Spleen (tissue), 11 donors: Measurements from ENCODE around the gene WDR83. TPM values are rescaled to one million over a fixed set of nuclear protein-coding genes. Genes with fewer than 3 reads are reported as not detected.
A peak's percentile ranks its signal among the peaks of the same experiment; 100 is the strongest.

ENCODE experiments used
- DNase-seq: peaks from one replicate; pipeline ENCODE4 v3.0.0-alpha.2; 2020
- H3K27ac ChIP-seq, 8 donors: fragments of 200-600 bp; sonication (generic) in 7 of 8; 1 replicate in 4 of 8; 2 replicates in 4 of 8; pipeline versions ENCODE4 v1.5.0 to v1.8.0; 2016 to 2021; ENCODE audit warnings: inconsistent platforms in 4 of 8, mild to moderate bottlenecking in 4 of 8, moderate library complexity in 1 of 8
- H3K27me3 ChIP-seq, 7 donors: fragments of 200-600 bp; sonication (generic) in 6 of 7; replicated peaks in 1 of 7; 1 replicate in 4 of 7; 2 replicates in 3 of 7; pipeline versions ENCODE4 v1.5.0 to v1.8.0; 2016 to 2021; ENCODE audit warnings: inconsistent platforms in 3 of 7, mild to moderate bottlenecking in 1 of 7
- H3K36me3 ChIP-seq, 6 donors: fragments of 200-600 bp; sonication (generic) in 5 of 6; 1 replicate in 4 of 6; 2 replicates in 2 of 6; pipeline versions ENCODE4 v1.5.0 to v1.8.0; 2016 to 2021; ENCODE audit warnings: inconsistent platforms in 2 of 6
- H3K4me1 ChIP-seq, 6 donors: fragments of 200-600 bp; sonication (generic) in 5 of 6; 1 replicate in 3 of 6; 2 replicates in 3 of 6; pipeline versions ENCODE4 v1.5.0 to v1.8.0; 2016 to 2021; ENCODE audit warnings: inconsistent platforms in 3 of 6
- H3K4me3 ChIP-seq, 8 donors: fragments of 200-600 bp; sonication (generic) in 7 of 8; 1 replicate in 4 of 8; 2 replicates in 4 of 8; pipeline versions ENCODE4 v1.5.0 to v1.8.0; 2016 to 2021; ENCODE audit warnings: inconsistent platforms in 4 of 8, mild to moderate bottlenecking in 4 of 8, moderate library complexity in 2 of 8
- H3K9me3 ChIP-seq, 8 donors: fragments of 200-600 bp; sonication (generic) in 7 of 8; 1 replicate in 4 of 8; 2 replicates in 4 of 8; pipeline versions ENCODE4 v1.5.0 to v1.8.0; 2016 to 2021; ENCODE audit warnings: inconsistent platforms in 4 of 8
- CTCF ChIP-seq, 11 experiments: fragments of 200-600 bp in 7 of 11; fragments of 450-650 bp in 4 of 11; sonication (generic) in 4 of 11; IDR thresholded peaks in 8 of 11; conservative IDR thresholded peaks in 3 of 11; 1 replicate in 7 of 11; 2 replicates in 4 of 11; pipeline versions ENCODE4 v1.4.0 to v1.8.0; 2016 to 2021; ENCODE audit warnings: antibody characterized with exemption in 11 of 11, inconsistent platforms in 4 of 11, mild to moderate bottlenecking in 1 of 11
- POLR2A ChIP-seq, 3 donors: fragments of 450-650 bp; IDR thresholded peaks; one replicate each; pipeline ENCODE4 v1.5.1; 2017; ENCODE audit warnings: antibody characterized with exemption in 3 of 3, mild to moderate bottlenecking in 1 of 3
- POLR2AphosphoS5 ChIP-seq, 3 donors: sonication (generic); formaldehyde crosslinking; IDR thresholded peaks; one replicate each; pipeline ENCODE4 v1.5.1; 2017; ENCODE audit warnings: antibody characterized with exemption in 3 of 3
- WGBS, 5 donors: extraction: QIAGEN DNeasy Blood & Tissue Kit in 3 of 5; methylation state at CpG; one replicate each; pipeline versions ENCODE4 v1.1.5 to v1.1.7; 2013 to 2018; 5-methylcytosine and 5-hydroxymethylcytosine counted together
- intact Hi-C: fragments of 100-400 bp; cut with DNase I; formaldehyde crosslinking; loops from one replicate; pipeline ENCODE4 v1.15.0; 2023; ENCODE audit warnings: low total_unique reads
- polyA plus RNA-seq, 3 donors: library from polyadenylated mRNA; stranded (reverse); fragments of 200-250 nt; gene quantifications; one replicate each; pipeline ENCODE4 v1.2.1, GENCODE V29; 2013
- total RNA-seq, 7 donors: library from RNA; depleted of rRNA in 3 of 7; stranded (reverse); fragments of >200 nt in 3 of 7; fragmentation: NEBNext Ultra II Directional in 4 of 7; extraction: Animal tissue kit (Norgen Biotek cat#: 25700) in 4 of 7; gene quantifications; one replicate each; pipeline versions ENCODE4 v1.1.0 to v1.2.1, GENCODE V29; 2016 to 2021
- donor health status: healthy with polysubstance abuse.
- donor health status: DM: no; HTN: no; CAD: no; lungs with moderate emphysema.
- donor health status: DM: no; HTN: no; CAD: no.
- donor health status: Bipolar disorder and iron deficiency.
- donor health status: healthy.
- donor health status: DM: no; HTN: no; CAD: no.
- donor health status: DM: yes; HTN: yes; CAD: no.

The WDR83 gene
- total and polyA plus RNA-seq, 10 donors: 6.4 to 19.5 (median 13.6) TPM

DNA sequence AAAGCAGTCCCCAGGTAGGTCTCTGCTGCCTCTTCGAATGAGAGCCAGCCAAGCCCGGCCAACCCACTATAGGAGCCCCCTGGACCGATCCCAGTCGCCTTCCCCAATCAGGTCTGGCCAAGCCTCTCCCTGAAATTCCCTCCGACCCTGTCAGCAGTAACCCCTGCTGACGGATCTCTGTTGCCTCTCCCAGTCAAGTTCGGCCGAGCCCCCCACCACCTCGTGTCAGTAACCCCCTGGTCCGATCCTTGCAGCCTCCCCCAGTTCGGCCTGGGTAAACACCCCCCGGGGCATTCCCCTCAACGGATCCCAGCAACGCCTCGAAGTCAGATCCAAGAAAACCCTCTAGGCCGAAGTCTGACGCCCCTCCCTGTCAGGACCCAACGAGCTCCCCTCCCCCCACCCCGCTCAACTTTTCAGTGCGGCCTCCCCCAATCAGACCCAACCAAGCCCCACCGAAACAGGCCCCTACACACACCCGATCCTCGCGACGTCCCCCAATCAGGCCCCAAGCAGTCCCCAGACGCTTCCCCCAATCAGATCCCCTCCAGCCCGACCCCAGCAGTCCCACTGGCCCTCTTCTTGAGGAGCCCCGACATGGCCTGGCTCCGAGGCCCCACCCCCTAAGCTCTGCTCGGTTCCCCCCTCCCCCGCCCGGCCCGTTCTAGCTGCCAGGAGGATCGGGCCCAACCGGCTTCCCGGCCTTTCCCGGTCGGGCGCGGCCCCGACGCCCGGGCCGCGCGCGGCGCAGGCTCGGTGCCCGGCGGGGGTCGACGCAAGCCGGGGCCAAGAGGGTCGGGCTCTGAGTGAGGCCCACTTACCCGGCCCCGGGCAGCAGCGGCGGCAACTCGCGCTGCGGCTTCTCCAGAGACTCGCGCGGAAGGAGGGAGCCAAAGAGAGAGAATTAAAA is 55.3 kb downstream of the WDR83 start:
- Histone ChIP-seq H3K36me3 (peaks cover 0 to 29% (median 18%) of the 10 kb centered on the region in 6 donors), H3K27me3 (no peaks in the 10 kb centered on the region), H3K9me3 (no peaks in the 10 kb centered on the region), H3K27ac (peak overlapping the region; percentile 80 to 94 (median 90)), H3K4me3 (peak overlapping the region; percentile 48 to 91 (median 70)), H3K4me1 (peaks cover 22 to 67% (median 47%) of the 10 kb centered on the region in 6 donors)
- 1 to 3% (median 1%) methylated on average over 26 to 65 of the region's 65 CpGs for WGBS, 5 donors
- intact Hi-C loops: no loop called here
- DNase-seq: peak; percentile 90
- TF ChIP-seq CTCF (IDR thresholded peaks at IDR 0.05 in 8 of 11, conservative IDR thresholded peaks at IDR 0.05 in 3 of 11): no peak
- no peak for TF ChIP-seq POLR2AphosphoS5 (IDR thresholded peaks at IDR 0.05)
- no peak for TF ChIP-seq POLR2A (IDR thresholded peaks at IDR 0.05)

GRCh38 chr19:12722566-12723380 is 56.2 kb downstream of the WDR83 start:
- TF ChIP-seq POLR2A (IDR thresholded peaks at IDR 0.05): peak in 1 of 3 donors; percentile 66
- TF ChIP-seq CTCF (IDR thresholded peaks at IDR 0.05 in 8 of 11, conservative IDR thresholded peaks at IDR 0.05 in 3 of 11): no peak
- peak; percentile 80 to 88 (median 81) for TF ChIP-seq POLR2AphosphoS5 (IDR thresholded peaks at IDR 0.05)
- Histone ChIP-seq H3K36me3 (peaks cover 0 to 26% (median 16%) of the 10 kb centered on the region in 6 donors), H3K27me3 (no peaks in the 10 kb centered on the region), H3K9me3 (no peaks in the 10 kb centered on the region), H3K27ac (peak overlapping the region; percentile 80 to 94 (median 90)), H3K4me1 (peaks cover 22 to 60% (median 47%) of the 10 kb centered on the region in 6 donors), H3K4me3 (peak overlapping the region; percentile 48 to 91 (median 70))
- whole genome bisulfite sequencing, 5 donors: 0 to 1% (median 1%) methylated on average over 30 to 32 of the region's 32 CpGs
- peak; percentile 98 for DNase-seq
- intact Hi-C loops: no loop called here

- no peaks in the 10 kb centered on the region for H3K9me3 ChIP-seq
- H3K4me3 ChIP-seq: peak overlapping the region; percentile 48 to 91 (median 70)
- peaks cover 0 to 26% (median 14%) of the 10 kb centered on the region in 6 donors for H3K36me3 ChIP-seq
- H3K4me1 ChIP-seq: peaks cover 22 to 57% (median 47%) of the 10 kb centered on the region in 6 donors
- H3K27me3 ChIP-seq: no peaks in the 10 kb centered on the region
- peak overlapping the region; percentile 62 to 94 (median 90) for H3K27ac ChIP-seq
- 0 to 1% (median 1%) methylated on average over 7 of the region's 7 CpGs for WGBS, 5 donors
- no peak for DNase-seq
- intact Hi-C loops: no loop called here
- TF ChIP-seq POLR2A (IDR thresholded peaks at IDR 0.05) (no peak), POLR2AphosphoS5 (IDR thresholded peaks at IDR 0.05) (no peak), CTCF (IDR thresholded peaks at IDR 0.05 in 8 of 11, conservative IDR thresholded peaks at IDR 0.05 in 3 of 11) (no peak)
Measured at GRCh38 chr19:12723381-12723640, 56.7 kb downstream of the WDR83 start.
